Esophagus muscularis mucosa (tissue), 4 donors: ENCODE measurements around the gene TOR4A. TPM values are rescaled to one million over a fixed set of nuclear protein-coding genes. Genes with fewer than 3 reads are reported as not detected.

Source experiments
- DNase-seq: peaks from one replicate; pipeline ENCODE4 v3.0.0-alpha.2; 2017; ENCODE audit errors: extremely low spot score
- H3K27ac ChIP-seq, 4 donors: fragments of 200-600 bp; sonication (generic); replicated peaks in 1 of 4; 1 replicate in 3 of 4; 2 replicates in 1 of 4; pipeline ENCODE4 v1.5.1; 2016 to 2019; ENCODE audit warnings: mild to moderate bottlenecking in 1 of 4
- H3K27me3 ChIP-seq, 4 donors: fragments of 200-600 bp; sonication (generic); one replicate each; pipeline versions ENCODE4 v1.5.1 to v1.6.0; 2016 to 2019
- H3K36me3 ChIP-seq, 4 donors: fragments of 200-600 bp; sonication (generic); one replicate each; pipeline ENCODE4 v1.5.1; 2016 to 2019
- H3K4me1 ChIP-seq, 4 donors: fragments of 200-600 bp; sonication (generic); one replicate each; pipeline ENCODE4 v1.5.1; 2016 to 2019
- H3K4me3 ChIP-seq, 4 donors: fragments of 200-600 bp; sonication (generic); 1 replicate in 2 of 4; 2 replicates in 2 of 4; pipeline ENCODE4 v1.5.1; 2016 to 2019; ENCODE audit warnings: mild to moderate bottlenecking in 4 of 4, moderate library complexity in 1 of 4
- H3K9me3 ChIP-seq, 4 donors: fragments of 200-600 bp; sonication (generic); 1 replicate in 3 of 4; 2 replicates in 1 of 4; pipeline ENCODE4 v1.5.1; 2016 to 2019
- EP300 ChIP-seq: sonication (generic); formaldehyde crosslinking; IDR thresholded peaks from one replicate; pipeline ENCODE4 v1.6.1; 2017; ENCODE audit warnings: antibody characterized with exemption
- POLR2A ChIP-seq: fragments of 450-650 bp; IDR thresholded peaks from one replicate; pipeline ENCODE4 v1.6.1; 2017; ENCODE audit warnings: antibody characterized with exemption, moderate library complexity, mild to moderate bottlenecking, low read depth
- POLR2AphosphoS5 ChIP-seq, 2 donors: sonication (generic); formaldehyde crosslinking; IDR thresholded peaks; one replicate each; pipeline ENCODE4 v1.6.1; 2017; ENCODE audit warnings: antibody characterized with exemption in 2 of 2
- WGBS: methylation state at CpG from one replicate; pipeline ENCODE4 v1.1.5; 2018; 5-methylcytosine and 5-hydroxymethylcytosine counted together
- intact Hi-C: fragments of 100-400 bp; cut with DNase I; formaldehyde crosslinking; loops from one replicate; pipeline ENCODE4 v1.15.1; 2023
- total RNA-seq, 4 donors: library from RNA; depleted of rRNA; stranded (reverse); fragments of >200 nt; gene quantifications; one replicate each; pipeline versions ENCODE4 v1.1.0 to v1.2.1, GENCODE V29; 2016
- TF ChIP-seq, protein P1 (sequence below), 3 experiments: fragments of 200-600 bp in 2 of 3; fragments of 450-650 bp in 1 of 3; sonication (generic) in 2 of 3; IDR thresholded peaks; one replicate each; pipeline ENCODE4 v1.5.1; 2017 to 2019; ENCODE audit warnings: antibody characterized with exemption in 3 of 3, mild to moderate bottlenecking in 2 of 3, moderate library complexity in 1 of 3

The TOR4A gene
- total RNA-seq, 4 donors from 2014 or later: 5.0 to 9.2 (median 7.3) TPM

DNA sequence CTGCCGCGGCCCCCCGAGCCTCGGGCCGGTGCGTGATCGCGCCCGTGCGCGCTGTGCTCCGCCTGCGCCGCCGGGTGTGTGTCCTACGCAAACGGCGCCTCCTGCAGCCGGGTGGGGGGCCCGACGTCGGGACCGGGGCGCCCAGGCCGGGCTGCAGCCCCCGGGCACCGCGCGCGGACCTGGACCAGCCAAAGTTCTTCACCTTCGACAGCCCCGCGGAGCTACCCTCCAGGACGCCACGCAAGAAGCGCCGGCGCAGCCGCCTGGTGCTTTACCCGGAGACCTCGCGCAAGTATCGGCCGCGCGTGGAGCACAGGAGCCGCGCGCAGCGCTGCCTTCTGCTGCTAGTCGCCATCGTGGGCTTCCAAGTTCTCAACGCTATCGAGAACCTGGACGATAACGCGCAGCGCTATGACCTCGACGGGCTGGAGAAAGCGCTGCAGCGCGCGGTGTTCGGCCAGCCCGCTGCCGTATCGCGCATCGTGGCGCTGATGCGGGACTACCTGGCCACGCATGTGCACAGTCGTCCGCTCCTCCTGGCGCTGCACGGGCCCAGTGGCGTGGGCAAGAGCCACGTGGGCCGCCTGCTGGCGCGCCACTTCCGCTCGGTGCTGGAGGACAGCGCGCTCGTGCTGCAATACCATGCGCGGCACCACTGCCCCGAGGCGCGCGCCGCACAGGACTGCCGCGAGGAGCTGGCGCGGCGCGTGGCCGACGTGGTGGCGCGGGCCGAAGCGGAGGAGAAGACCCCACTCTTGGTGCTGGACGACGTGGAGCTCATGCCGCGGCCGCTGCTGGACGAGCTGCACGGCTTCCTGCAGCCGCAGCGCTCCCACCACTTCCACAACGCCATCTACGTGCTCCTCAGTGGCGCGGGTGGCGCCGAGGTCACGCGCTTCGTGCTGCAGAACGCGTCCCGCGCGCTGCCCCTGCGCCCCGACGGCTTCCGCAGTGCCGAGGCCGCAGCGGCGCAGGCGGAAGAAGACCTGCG lies 1.5 kb downstream of the TOR4A start:
- H3K9me3 ChIP-seq: no peaks in the 10 kb centered on the region
- H3K4me3 ChIP-seq: peak overlapping the region; percentile 51 to 59 (median 53)
- H3K4me1 ChIP-seq: peaks cover 32 to 55% (median 43%) of the 10 kb centered on the region in 4 donors
- DNase-seq: no peak
- intact Hi-C loops: no loop called here
- TF ChIP-seq, protein P1, sequence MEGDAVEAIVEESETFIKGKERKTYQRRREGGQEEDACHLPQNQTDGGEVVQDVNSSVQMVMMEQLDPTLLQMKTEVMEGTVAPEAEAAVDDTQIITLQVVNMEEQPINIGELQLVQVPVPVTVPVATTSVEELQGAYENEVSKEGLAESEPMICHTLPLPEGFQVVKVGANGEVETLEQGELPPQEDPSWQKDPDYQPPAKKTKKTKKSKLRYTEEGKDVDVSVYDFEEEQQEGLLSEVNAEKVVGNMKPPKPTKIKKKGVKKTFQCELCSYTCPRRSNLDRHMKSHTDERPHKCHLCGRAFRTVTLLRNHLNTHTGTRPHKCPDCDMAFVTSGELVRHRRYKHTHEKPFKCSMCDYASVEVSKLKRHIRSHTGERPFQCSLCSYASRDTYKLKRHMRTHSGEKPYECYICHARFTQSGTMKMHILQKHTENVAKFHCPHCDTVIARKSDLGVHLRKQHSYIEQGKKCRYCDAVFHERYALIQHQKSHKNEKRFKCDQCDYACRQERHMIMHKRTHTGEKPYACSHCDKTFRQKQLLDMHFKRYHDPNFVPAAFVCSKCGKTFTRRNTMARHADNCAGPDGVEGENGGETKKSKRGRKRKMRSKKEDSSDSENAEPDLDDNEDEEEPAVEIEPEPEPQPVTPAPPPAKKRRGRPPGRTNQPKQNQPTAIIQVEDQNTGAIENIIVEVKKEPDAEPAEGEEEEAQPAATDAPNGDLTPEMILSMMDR (IDR thresholded peaks at IDR 0.05): no peak
- TF ChIP-seq EP300 (no peak), POLR2A (no peak), POLR2AphosphoS5 (IDR thresholded peaks at IDR 0.05) (no peak)
- H3K36me3 ChIP-seq: peaks cover 0 to 29% (median 14%) of the 10 kb centered on the region in 4 donors
- 88% methylated on average over 76 of the region's 139 CpGs for WGBS
- H3K27me3 ChIP-seq: peaks cover 0 to 78% (median 4%) of the 10 kb centered on the region in 4 donors
- peak overlapping the region in 2 of 4 donors; percentile 82 to 85 for H3K27ac ChIP-seq

DNA sequence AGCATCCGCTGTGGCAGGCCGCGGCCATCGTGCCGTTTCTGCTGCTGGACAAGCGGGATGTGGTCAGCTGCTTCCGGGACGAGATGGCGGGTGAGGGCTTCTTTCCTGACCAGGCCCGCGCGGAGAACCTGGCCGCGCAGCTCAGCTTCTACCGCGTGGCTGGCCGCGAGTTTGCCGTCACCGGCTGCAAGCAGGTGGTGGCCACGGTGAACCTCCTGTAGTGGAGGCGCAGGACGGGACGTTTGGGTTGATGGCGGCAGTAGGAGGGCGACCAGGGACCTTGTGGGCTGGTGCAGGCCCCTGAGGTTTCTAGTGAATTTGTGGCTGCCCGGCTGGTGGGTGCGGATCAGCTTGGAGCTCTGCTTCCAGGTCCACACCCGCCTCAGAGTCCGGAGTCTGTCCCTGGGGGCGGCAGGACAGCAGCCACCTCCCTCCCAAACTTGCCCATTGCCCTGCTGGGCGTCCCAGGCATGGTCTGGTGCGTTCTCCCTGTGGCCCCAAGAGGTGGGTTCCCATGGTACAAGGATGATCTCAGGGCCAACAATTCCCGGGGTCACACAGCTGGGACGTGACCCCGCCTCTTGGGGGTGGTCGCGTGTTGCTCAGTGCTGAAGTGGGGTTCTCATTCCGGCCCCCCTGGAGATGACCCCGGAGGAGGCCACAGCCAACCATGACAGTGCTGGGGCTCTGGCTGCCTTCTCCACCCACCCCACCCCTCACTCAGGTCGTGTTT lies 2.4 kb downstream of the TOR4A start:
- no peak overlapping the region for H3K27ac ChIP-seq
- TF ChIP-seq EP300 (no peak), POLR2A (no peak), POLR2AphosphoS5 (IDR thresholded peaks at IDR 0.05) (no peak)
- TF ChIP-seq, protein P1 (IDR thresholded peaks at IDR 0.05): no peak
- intact Hi-C loops: no loop called here
- H3K4me3 ChIP-seq: no peak overlapping the region
- H3K27me3 ChIP-seq: peaks cover 0 to 81% (median 4%) of the 10 kb centered on the region in 4 donors
- 90% methylated on average over 26 of the region's 41 CpGs for WGBS
- no peak for DNase-seq
- peaks cover 0 to 29% (median 11%) of the 10 kb centered on the region in 4 donors for H3K36me3 ChIP-seq
- H3K4me1 ChIP-seq: peaks cover 26 to 55% (median 43%) of the 10 kb centered on the region in 4 donors
- no peaks in the 10 kb centered on the region for H3K9me3 ChIP-seq

DNA sequence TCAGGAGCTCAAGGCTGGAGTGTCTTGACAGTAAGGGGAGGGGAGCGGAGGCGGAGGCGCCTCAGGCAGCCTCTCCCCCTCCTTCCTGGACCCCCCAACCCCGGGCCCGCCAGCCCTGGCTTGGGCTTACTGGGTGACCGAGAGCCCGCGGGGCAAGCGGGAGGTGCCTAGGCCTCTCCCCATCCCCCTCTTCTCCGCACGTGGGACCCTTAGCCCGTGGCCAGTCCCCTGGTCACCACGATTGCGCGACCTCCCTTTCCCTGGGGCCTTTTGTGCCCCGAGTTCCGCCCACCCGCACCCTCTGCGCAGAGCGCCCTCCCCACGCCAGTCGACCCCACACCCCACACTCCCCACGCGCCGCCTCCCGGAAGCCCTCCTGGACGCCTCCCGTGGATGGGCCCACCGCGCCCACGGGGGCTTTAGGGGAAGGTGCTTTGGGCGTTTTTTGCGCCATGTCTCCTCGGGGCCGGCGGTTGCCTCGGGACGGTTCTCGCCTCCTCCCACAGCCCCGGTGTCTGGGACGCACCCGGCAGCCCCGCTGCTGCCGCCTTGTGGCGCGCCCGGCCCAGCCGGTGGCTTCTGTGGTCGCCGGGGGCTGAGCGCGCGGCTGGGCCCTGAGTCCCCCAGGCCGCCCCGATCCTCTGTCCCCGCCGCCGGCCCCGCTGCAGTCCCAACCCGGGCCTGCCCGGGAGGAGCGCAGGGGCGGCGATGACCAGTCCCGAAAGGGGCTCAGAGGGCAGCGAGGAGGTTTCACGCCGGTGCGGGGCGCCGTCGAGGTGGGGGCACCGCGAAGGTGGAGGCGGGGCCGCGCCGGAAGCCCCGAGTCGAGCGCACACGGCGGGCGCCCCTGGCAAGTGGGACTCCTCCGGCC lies 3.2 kb downstream of the TOR4A start:
- Histone ChIP-seq H3K4me3 (peak overlapping the region in 3 of 4 donors; percentile 1 to 20 (median 14)), H3K4me1 (peaks cover 20 to 49% (median 41%) of the 10 kb centered on the region in 4 donors), H3K27ac (no peak overlapping the region), H3K27me3 (peaks cover 0 to 81% (median 4%) of the 10 kb centered on the region in 4 donors), H3K36me3 (peaks cover 0 to 29% (median 11%) of the 10 kb centered on the region in 4 donors), H3K9me3 (no peaks in the 10 kb centered on the region)
- DNase-seq: no peak
- intact Hi-C loops: no loop called here
- TF ChIP-seq, protein P1 (IDR thresholded peaks at IDR 0.05): peak in 1 of 3 experiments; percentile 41
- no peak for TF ChIP-seq POLR2AphosphoS5 (IDR thresholded peaks at IDR 0.05)
- 70% methylated on average over 12 of the region's 85 CpGs for WGBS

DNA sequence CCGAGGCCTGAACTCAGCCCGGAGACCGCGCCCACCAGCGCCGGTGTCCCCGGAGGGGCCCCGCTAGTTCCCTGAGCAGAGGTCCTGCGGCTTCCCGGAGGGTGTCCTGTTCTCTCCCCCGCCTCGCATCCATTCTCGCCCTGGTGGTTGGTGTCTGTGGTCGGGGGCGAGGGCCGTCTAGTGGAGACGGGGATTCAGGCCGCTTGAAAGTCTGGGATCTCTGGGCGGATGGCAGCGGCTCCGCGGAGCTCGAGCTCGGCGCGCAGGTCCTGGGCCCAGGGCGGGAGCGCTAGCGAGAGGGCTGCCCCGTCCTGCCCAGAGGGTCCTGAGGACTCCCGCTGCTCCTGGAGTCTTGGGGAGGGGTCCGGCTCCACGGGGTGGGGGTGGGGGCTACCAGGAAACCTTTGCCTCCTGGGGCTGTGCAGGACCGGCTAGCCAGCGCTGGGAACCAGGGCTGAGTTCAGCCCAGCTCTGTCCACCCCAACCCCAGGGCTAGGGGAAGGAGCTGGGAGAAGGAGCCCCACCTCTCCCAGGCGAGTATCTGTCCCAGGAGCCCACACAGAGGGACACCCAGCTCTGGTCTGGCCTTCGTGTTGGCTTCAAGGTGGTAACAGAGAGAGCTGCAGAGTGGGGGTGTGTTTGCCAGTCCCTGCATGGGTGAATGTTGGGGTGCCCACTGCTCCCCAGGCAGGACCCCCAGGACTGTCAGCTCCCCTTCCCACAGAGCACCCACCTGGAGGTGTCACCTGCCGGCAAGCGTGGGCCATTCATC lies 4.0 kb downstream of the TOR4A start:
- peaks cover 0 to 73% (median 4%) of the 10 kb centered on the region in 4 donors for H3K27me3 ChIP-seq
- peak overlapping the region in 1 of 4 donors; percentile 14 for H3K4me3 ChIP-seq
- intact Hi-C loops: no loop called here
- H3K4me1 ChIP-seq: peaks cover 11 to 41% (median 33%) of the 10 kb centered on the region in 4 donors
- no peaks in the 10 kb centered on the region for H3K9me3 ChIP-seq
- no peak for DNase-seq
- peaks cover 0 to 29% (median 8%) of the 10 kb centered on the region in 4 donors for H3K36me3 ChIP-seq
- no peak overlapping the region for H3K27ac ChIP-seq
- no peak for TF ChIP-seq POLR2AphosphoS5 (IDR thresholded peaks at IDR 0.05)
- 80% methylated on average over 6 of the region's 39 CpGs for WGBS
